Caco-2 (cell line): Measurements from ENCODE around the gene PCDHGB3. TPM values are rescaled to one million over a fixed set of nuclear protein-coding genes. Genes with fewer than 3 reads are reported as not detected.

Source experiments
- BruUV-seq: library from RNA; stranded (reverse); fragments of 400-500 nt; replicated peaks from 2 replicates; lab custom pipeline; 2021; lab: Mats Ljungman, UMichigan
- CTCF ChIA-PET: fragments of 300-600 bp; sonication (Branson Sonifier 250); formaldehyde crosslinking; loops from one replicate; lab custom pipeline; 2022; ENCODE audit warnings: antibody characterized with exemption; lab: Charles Lee
- POLR2A ChIA-PET: fragments of 300-600 bp; sonication (Branson Sonifier 250); formaldehyde crosslinking; loops from one replicate; lab custom pipeline; 2022; ENCODE audit warnings: antibody characterized with exemption; lab: Charles Lee
- DNase-seq, 2 experiments: peaks; one replicate each; pipeline versions ENCODE4 v3.0.0 to v3.0.0-alpha.2; 2020 to 2022
- H3K27me3 ChIP-seq: replicated peaks from 2 replicates; pipeline ENCODE4 v1.6.0; 2011; ENCODE audit warnings: low read length; ENCODE audit not compliant: control insufficient read depth, insufficient read depth
- H3K36me3 ChIP-seq: 2 replicates; pipeline ENCODE4 v1.5.1; 2011; ENCODE audit warnings: low read length; ENCODE audit not compliant: control insufficient read depth, insufficient read depth
- H3K4me1 ChIP-seq: fragments of 250-450 bp; sonication (Bioruptor Pico); 2 replicates; pipeline ENCODE4 v1.5.1; 2020; ENCODE audit warnings: mild to moderate bottlenecking
- H3K4me3 ChIP-seq: 2 replicates; pipeline ENCODE4 v1.5.1; 2011; ENCODE audit warnings: low read depth, mild to moderate bottlenecking, control low read depth, low read length
- H3K9me3 ChIP-seq: fragments of 250-450 bp; sonication (Bioruptor Pico); 2 replicates; pipeline ENCODE4 v1.5.1; 2020; ENCODE audit warnings: mild to moderate bottlenecking, moderate library complexity
- H3K27ac Mint-ChIP-seq: one replicate; pipeline ENCODE4 v1.8.0; 2022; ENCODE audit warnings: mixed read lengths; ENCODE audit not compliant: unreplicated experiment
- H3K27me3 Mint-ChIP-seq: one replicate; pipeline ENCODE4 v1.8.0; 2022; ENCODE audit warnings: mixed read lengths; ENCODE audit not compliant: insufficient read depth, unreplicated experiment
- H3K36me3 Mint-ChIP-seq: one replicate; pipeline ENCODE4 v1.8.0; 2022; ENCODE audit warnings: mild to moderate bottlenecking, mixed read lengths; ENCODE audit not compliant: insufficient read depth, unreplicated experiment
- H3K4me1 Mint-ChIP-seq: one replicate; pipeline ENCODE4 v1.8.0; 2022; ENCODE audit warnings: low read depth, mixed read lengths; ENCODE audit not compliant: unreplicated experiment
- H3K4me3 Mint-ChIP-seq: one replicate; pipeline ENCODE4 v1.8.0; 2022; ENCODE audit warnings: mild to moderate bottlenecking, moderate library complexity, mixed read lengths; ENCODE audit not compliant: unreplicated experiment
- H3K9me3 Mint-ChIP-seq: one replicate; pipeline ENCODE4 v1.8.0; 2022; ENCODE audit warnings: mixed read lengths; ENCODE audit not compliant: unreplicated experiment
- intact Hi-C: fragments of 100-400 bp; cut with micrococcal nuclease; formaldehyde crosslinking; loops from one replicate; pipeline ENCODE4 v1.10.0; 2022; ENCODE audit not compliant: unreplicated experiment
- total RNA-seq: library from RNA; stranded (reverse); gene quantifications from 2 replicates; pipeline ENCODE4 v1.2.3, GENCODE V29; 2022
- TF ChIP-seq, protein P1 (sequence below), 2 experiments: fragments of 200-600 bp in 1 of 2; IDR thresholded peaks; 1 replicate in 1 of 2; 2 replicates in 1 of 2; pipeline versions ENCODE4 v1.5.1 to v1.8.0; 2011 to 2022; ENCODE audit warnings: antibody characterized with exemption in 1 of 2, control low read depth in 1 of 2, inconsistent platforms in 1 of 2, low read depth in 1 of 2, low read length in 1 of 2, mild to moderate bottlenecking in 1 of 2, moderate library complexity in 1 of 2; ENCODE audit not compliant: insufficient read depth in 1 of 2, severe bottlenecking in 1 of 2, unreplicated experiment in 1 of 2

Gene PCDHGB3
- total RNA-seq, 1 experiment from 2014 or later, result 0.54 TPM

GRCh38 chr5:141388661-141389060 is 18.6 kb downstream of the PCDHGB3 start:
- Mint-ChIP-seq H3K27me3 (no peaks in the 10 kb centered on the region), H3K4me1 (no peaks in the 10 kb centered on the region), H3K36me3 (no peaks in the 10 kb centered on the region), H3K27ac (no peak overlapping the region), H3K9me3 (peaks cover 19% of the 10 kb centered on the region), H3K4me3 (no peak overlapping the region)
- no TSS peak for BruUV-seq
- Histone ChIP-seq H3K4me1 (no peaks in the 10 kb centered on the region), H3K9me3 (no peaks in the 10 kb centered on the region), H3K36me3 (no peaks in the 10 kb centered on the region), H3K27me3 (no peaks in the 10 kb centered on the region), H3K4me3 (no peak overlapping the region)
- ChIA-PET CTCF (interaction anchor here (0.8 kb wide), 1 partner anchor 9 kb away, joined by 3 read pairs; the partner anchor contains the start of gene PCDHGB5), POLR2A (no interaction called here)
- intact Hi-C loops, result no loop called here
- TF ChIP-seq, protein P1, sequence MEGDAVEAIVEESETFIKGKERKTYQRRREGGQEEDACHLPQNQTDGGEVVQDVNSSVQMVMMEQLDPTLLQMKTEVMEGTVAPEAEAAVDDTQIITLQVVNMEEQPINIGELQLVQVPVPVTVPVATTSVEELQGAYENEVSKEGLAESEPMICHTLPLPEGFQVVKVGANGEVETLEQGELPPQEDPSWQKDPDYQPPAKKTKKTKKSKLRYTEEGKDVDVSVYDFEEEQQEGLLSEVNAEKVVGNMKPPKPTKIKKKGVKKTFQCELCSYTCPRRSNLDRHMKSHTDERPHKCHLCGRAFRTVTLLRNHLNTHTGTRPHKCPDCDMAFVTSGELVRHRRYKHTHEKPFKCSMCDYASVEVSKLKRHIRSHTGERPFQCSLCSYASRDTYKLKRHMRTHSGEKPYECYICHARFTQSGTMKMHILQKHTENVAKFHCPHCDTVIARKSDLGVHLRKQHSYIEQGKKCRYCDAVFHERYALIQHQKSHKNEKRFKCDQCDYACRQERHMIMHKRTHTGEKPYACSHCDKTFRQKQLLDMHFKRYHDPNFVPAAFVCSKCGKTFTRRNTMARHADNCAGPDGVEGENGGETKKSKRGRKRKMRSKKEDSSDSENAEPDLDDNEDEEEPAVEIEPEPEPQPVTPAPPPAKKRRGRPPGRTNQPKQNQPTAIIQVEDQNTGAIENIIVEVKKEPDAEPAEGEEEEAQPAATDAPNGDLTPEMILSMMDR (IDR thresholded peaks at IDR 0.05; ENCODE audit: insufficient read depth in 1 of 2, low read depth in 1 of 2, low read length in 1 of 2, severe bottlenecking in 1 of 2, unreplicated experiment in 1 of 2), result no peak
- DNase-seq, result no peak

DNA sequence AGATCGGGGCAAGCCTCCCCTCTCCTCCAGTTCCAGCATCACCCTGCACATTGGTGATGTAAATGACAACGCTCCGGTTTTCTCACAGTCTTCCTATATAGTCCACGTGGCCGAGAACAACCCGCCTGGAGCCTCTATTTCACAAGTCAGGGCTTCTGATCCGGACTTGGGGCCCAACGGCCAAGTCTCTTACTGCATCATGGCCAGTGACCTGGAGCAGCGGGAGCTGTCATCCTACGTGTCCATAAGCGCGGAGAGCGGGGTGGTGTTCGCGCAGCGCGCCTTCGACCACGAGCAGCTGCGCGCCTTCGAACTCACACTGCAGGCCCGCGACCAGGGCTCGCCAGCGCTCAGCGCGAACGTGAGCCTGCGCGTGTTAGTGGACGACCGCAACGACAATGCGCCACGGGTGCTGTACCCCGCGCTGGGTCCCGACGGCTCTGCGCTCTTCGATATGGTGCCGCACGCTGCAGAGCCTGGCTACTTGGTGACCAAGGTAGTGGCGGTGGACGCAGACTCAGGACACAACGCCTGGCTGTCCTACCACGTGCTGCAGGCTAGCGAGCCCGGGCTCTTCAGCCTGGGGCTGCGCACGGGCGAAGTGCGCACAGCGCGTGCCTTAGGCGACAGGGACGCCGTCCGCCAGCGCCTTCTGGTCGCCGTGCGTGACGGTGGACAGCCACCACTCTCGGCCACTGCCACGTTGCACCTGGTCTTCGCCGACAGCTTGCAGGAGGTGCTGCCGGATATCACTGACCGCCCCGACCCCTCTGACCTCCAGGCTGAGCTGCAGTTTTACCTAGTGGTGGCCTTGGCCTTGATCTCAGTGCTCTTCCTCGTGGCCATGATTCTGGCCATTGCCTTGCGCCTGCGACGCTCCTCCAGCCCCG is 19.4 kb downstream of the PCDHGB3 start:
- no peaks in the 10 kb centered on the region for H3K36me3 ChIP-seq
- intact Hi-C loops, result no loop called here
- no peak for DNase-seq
- TF ChIP-seq, protein P1 (IDR thresholded peaks at IDR 0.05; ENCODE audit: insufficient read depth in 1 of 2, low read depth in 1 of 2, low read length in 1 of 2, severe bottlenecking in 1 of 2, unreplicated experiment in 1 of 2), result no peak
- H3K4me1 Mint-ChIP-seq, result no peaks in the 10 kb centered on the region
- no peaks in the 10 kb centered on the region for H3K4me1 ChIP-seq
- peaks cover 19% of the 10 kb centered on the region for H3K9me3 Mint-ChIP-seq
- H3K36me3 Mint-ChIP-seq, result no peaks in the 10 kb centered on the region
- BruUV-seq, result no TSS peak
- ChIA-PET POLR2A (no interaction called here), CTCF (interaction anchor here (0.8 to 1.5 kb wide), 2 partner anchors 8 to 175 kb away, joined by 3 to 5 read pairs; partner anchors contain the start of gene PCDHGB5)
- no peak overlapping the region for H3K4me3 Mint-ChIP-seq
- no peak overlapping the region for H3K4me3 ChIP-seq
- H3K27ac Mint-ChIP-seq, result no peak overlapping the region
- no peaks in the 10 kb centered on the region for H3K27me3 Mint-ChIP-seq
- no peaks in the 10 kb centered on the region for H3K9me3 ChIP-seq
- no peaks in the 10 kb centered on the region for H3K27me3 ChIP-seq

DNA sequence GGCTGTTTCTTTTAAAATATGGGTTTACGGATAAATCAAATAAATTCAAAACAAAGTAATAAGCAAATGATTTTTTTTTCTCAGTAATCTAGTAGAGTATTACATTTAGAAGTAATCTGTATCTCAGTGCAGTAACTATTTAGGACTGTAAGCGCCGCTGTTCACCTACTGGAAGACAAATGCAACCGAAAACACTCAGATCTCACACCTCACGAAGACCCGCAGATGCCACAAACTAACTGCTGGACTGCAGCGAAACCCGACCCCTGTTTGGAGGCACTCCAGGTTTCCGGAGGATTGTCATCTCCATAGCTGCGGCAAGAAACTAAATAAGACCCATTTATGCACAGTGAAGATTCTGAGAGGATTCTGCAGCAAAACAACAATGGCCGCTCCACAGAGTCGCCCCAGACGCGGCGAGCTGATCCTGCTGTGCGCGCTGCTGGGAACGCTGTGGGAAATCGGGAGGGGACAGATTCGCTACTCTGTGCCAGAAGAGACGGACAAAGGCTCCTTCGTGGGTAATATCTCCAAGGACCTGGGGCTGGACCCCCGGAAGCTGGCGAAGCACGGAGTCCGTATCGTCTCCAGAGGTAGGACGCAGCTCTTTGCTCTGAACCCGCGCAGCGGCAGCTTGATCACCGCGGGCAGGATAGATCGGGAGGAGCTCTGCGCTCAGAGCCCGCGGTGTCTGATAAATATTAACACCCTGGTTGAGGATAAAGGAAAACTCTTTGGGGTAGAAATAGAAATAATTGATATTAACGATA is 22.6 kb downstream of the PCDHGB3 start, which contains the start of gene PCDHGA8:
TSS of gene PCDHGA8 (plus strand) at position 205 of the 770 bp plus-strand sequence. CDS start at position 386, 181 bp downstream.
- no peaks in the 10 kb centered on the region for H3K4me1 ChIP-seq
- no TSS peak for BruUV-seq
- Mint-ChIP-seq H3K4me1 (no peaks in the 10 kb centered on the region), H3K27ac (no peak within 1 kb of the TSS), H3K36me3 (no peaks in the 10 kb centered on the region), H3K27me3 (no peaks in the 10 kb centered on the region), H3K9me3 (peaks cover 19% of the 10 kb centered on the region), H3K4me3 (no peak within 1 kb of the TSS)
- ChIA-PET POLR2A (no interaction called here), CTCF (no interaction called here)
- TF ChIP-seq, protein P1 (IDR thresholded peaks at IDR 0.05; ENCODE audit: insufficient read depth in 1 of 2, low read depth in 1 of 2, low read length in 1 of 2, severe bottlenecking in 1 of 2, unreplicated experiment in 1 of 2), result peak in 1 of 2 experiments; percentile 3
- intact Hi-C loops, result no loop called here
- H3K4me3 ChIP-seq, result no peak within 1 kb of the TSS
- no peaks in the 10 kb centered on the region for H3K27me3 ChIP-seq
- DNase-seq, result no peak
- no peaks in the 10 kb centered on the region for H3K9me3 ChIP-seq
- no peaks in the 10 kb centered on the region for H3K36me3 ChIP-seq
